Astrocyte (in vitro differentiated cells and primary cell): ENCODE results near the gene RICTOR.

Source experiments
- EZH2 ChIP-seq: IDR thresholded peaks from 2 replicates; pipeline ENCODE4 v1.6.1; 2012; ENCODE audit warnings: mild to moderate bottlenecking, low read length, inconsistent platforms; ENCODE audit not compliant: insufficient read depth
- TF ChIP-seq, protein P1 (sequence below): IDR thresholded peaks from 2 replicates; pipeline ENCODE4 v1.5.1; 2011; ENCODE audit warnings: low read depth, mild to moderate bottlenecking, inconsistent platforms, low read length, moderate library complexity; ENCODE audit not compliant: insufficient read depth

DNA sequence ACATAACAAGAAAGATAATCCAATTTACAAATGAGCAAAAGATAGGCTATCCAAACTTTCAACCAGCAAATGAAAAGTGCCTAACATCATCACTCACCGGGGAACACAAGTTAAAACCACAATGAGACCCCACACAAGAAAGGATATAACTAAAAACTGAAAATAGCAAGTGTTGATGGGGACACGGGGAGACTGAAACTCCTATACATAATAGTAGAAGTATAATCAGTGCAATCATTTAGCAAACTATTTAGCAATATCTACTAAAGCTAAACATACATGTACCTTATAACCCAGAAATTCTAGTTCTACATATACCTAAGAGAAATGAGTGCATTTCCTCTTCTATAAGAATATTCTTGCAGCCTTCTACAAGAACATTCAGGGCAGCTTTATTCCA, 72.5 kb downstream of the RICTOR start:
- TF ChIP-seq, protein P1, sequence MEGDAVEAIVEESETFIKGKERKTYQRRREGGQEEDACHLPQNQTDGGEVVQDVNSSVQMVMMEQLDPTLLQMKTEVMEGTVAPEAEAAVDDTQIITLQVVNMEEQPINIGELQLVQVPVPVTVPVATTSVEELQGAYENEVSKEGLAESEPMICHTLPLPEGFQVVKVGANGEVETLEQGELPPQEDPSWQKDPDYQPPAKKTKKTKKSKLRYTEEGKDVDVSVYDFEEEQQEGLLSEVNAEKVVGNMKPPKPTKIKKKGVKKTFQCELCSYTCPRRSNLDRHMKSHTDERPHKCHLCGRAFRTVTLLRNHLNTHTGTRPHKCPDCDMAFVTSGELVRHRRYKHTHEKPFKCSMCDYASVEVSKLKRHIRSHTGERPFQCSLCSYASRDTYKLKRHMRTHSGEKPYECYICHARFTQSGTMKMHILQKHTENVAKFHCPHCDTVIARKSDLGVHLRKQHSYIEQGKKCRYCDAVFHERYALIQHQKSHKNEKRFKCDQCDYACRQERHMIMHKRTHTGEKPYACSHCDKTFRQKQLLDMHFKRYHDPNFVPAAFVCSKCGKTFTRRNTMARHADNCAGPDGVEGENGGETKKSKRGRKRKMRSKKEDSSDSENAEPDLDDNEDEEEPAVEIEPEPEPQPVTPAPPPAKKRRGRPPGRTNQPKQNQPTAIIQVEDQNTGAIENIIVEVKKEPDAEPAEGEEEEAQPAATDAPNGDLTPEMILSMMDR, result no peak
- TF ChIP-seq EZH2, result no peak
